ENCODE measurements around the gene CTSF. TPM values are rescaled to one million over a fixed set of nuclear protein-coding genes. Genes with fewer than 3 reads are reported as not detected.

The CTSF gene
- total and polyA plus RNA-seq, 2 donors from 2014 or later = 58.0 to 80.4 TPM

GRCh38 chr11:66548041-66548440, 20.4 kb downstream of the CTSF start:
- FAIRE-seq = no peak
- no peak overlapping the region for H3K9ac ChIP-seq (ENCODE audit: low read length in 3 of 3)
- intact Hi-C loops (cut with DNase I) = no loop called here
- no peak overlapping the region for H3K4me3 ChIP-seq (ENCODE audit: low read length in 3 of 3)
- peaks cover 0 to 9% (median 4%) of the 10 kb centered on the region in 3 donors for H3K4me1 ChIP-seq (ENCODE audit: control insufficient read depth in 2 of 3, insufficient read depth in 2 of 3, low read depth in 1 of 3, low read length in 3 of 3)
- TF ChIP-seq CTCF (IDR thresholded peaks at IDR 0.05; ENCODE audit: borderline replicate concordance, extremely low read depth, insufficient read depth) = no peak
- no peak for DNase-seq
- H3K36me3 ChIP-seq (ENCODE audit: control insufficient read depth in 2 of 3, insufficient read depth in 3 of 3, low read length in 3 of 3) = no peaks in the 10 kb centered on the region
- H3K9me3 ChIP-seq (ENCODE audit: control insufficient read depth in 2 of 3, insufficient read depth in 1 of 3, low read length in 3 of 3) = no peaks in the 10 kb centered on the region
- no peak overlapping the region for H3K27ac ChIP-seq (ENCODE audit: low read depth in 2 of 2, low read length in 2 of 2)
- no peaks in the 10 kb centered on the region for H3K27me3 ChIP-seq (ENCODE audit: control insufficient read depth, insufficient read depth, low read length)

- peaks cover 0 to 9% (median 4%) of the 10 kb centered on the region in 3 donors for H3K4me1 ChIP-seq (ENCODE audit: control insufficient read depth in 2 of 3, insufficient read depth in 2 of 3, low read depth in 1 of 3, low read length in 3 of 3)
- no peaks in the 10 kb centered on the region for H3K27me3 ChIP-seq (ENCODE audit: control insufficient read depth, insufficient read depth, low read length)
- H3K4me3 ChIP-seq (ENCODE audit: low read length in 3 of 3) = no peak overlapping the region
- no peaks in the 10 kb centered on the region for H3K36me3 ChIP-seq (ENCODE audit: control insufficient read depth in 2 of 3, insufficient read depth in 3 of 3, low read length in 3 of 3)
- FAIRE-seq = no peak
- no peaks in the 10 kb centered on the region for H3K9me3 ChIP-seq (ENCODE audit: control insufficient read depth in 2 of 3, insufficient read depth in 1 of 3, low read length in 3 of 3)
- peak in 1 of 5 donors; percentile 55 for DNase-seq
- H3K9ac ChIP-seq (ENCODE audit: low read length in 3 of 3) = no peak overlapping the region
- intact Hi-C loops (cut with DNase I) = no loop called here
- no peak for TF ChIP-seq CTCF (IDR thresholded peaks at IDR 0.05; ENCODE audit: borderline replicate concordance, extremely low read depth, insufficient read depth)
- H3K27ac ChIP-seq (ENCODE audit: low read depth in 2 of 2, low read length in 2 of 2) = no peak overlapping the region
Observed at GRCh38 chr11:66547662-66548009, 20.8 kb downstream of the CTSF start.

GRCh38 chr11:66546966-66547661, 21.3 kb downstream of the CTSF start:
- FAIRE-seq = no peak
- H3K27ac ChIP-seq (ENCODE audit: low read depth in 2 of 2, low read length in 2 of 2) = no peak overlapping the region

More at GRCh38 chr11:66546966-66547661, 21.3 kb downstream of the CTSF start:
- Histone ChIP-seq H3K27me3 (ENCODE audit: control insufficient read depth, insufficient read depth, low read length) (no peaks in the 10 kb centered on the region), H3K9me3 (ENCODE audit: control insufficient read depth in 2 of 3, insufficient read depth in 1 of 3, low read length in 3 of 3) (no peaks in the 10 kb centered on the region), H3K36me3 (ENCODE audit: control insufficient read depth in 2 of 3, insufficient read depth in 3 of 3, low read length in 3 of 3) (peaks cover 0 to 2% (median 0%) of the 10 kb centered on the region in 3 donors), H3K4me1 (ENCODE audit: control insufficient read depth in 2 of 3, insufficient read depth in 2 of 3, low read depth in 1 of 3, low read length in 3 of 3) (peaks cover 0 to 9% (median 4%) of the 10 kb centered on the region in 3 donors), H3K9ac (ENCODE audit: low read length in 3 of 3) (no peak overlapping the region), H3K4me3 (ENCODE audit: low read length in 3 of 3) (no peak overlapping the region)
- intact Hi-C loops (cut with DNase I) = no loop called here
- TF ChIP-seq CTCF (IDR thresholded peaks at IDR 0.05; ENCODE audit: borderline replicate concordance, extremely low read depth, insufficient read depth) = no peak
- peak in 1 of 5 donors; percentile 62 for DNase-seq
